GM13976 (cell line): ENCODE data around the gene GMEB2.

Experiments
- DNase-seq: peaks from one replicate; pipeline ENCODE4 v3.0.0; 2012; ENCODE audit warnings: low spot score
- CTCF ChIP-seq: IDR thresholded peaks from 2 replicates; pipeline ENCODE4 v1.5.1; 2012; ENCODE audit warnings: borderline replicate concordance, mild to moderate bottlenecking; ENCODE audit not compliant: insufficient read depth; ENCODE audit errors: extremely low read depth, missing control alignments, control extremely low read depth
- in situ Hi-C: fragments of 300-500 bp; cut with MboI; formaldehyde crosslinking; loops from one replicate; pipeline ENCODE4 v1.12.0; 2022; ENCODE audit warnings: low sequenced_read_pairs, mixed read lengths, inconsistent platforms; ENCODE audit not compliant: unreplicated experiment

GMEB2 gene

DNA sequence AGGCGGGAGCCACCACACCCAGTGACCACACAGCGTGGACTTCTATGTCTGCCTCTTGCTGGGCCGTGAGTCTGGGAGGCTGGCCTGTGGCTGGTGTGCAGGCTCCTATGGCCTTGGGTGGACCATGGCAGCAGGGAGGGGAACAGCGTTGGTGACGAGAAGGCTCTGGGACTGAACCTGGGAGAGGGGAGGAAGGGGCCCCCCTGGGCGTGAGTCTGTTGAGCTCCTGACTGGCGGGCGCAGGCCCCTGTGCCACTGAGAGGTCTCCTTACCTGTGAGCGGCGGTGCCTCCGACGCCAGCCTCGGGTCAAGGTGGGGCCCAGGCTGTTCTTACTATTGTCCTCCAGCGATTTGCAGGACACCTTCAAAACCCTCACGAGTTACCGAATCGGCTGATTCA is 40.1 kb downstream of the GMEB2 start:
- in situ Hi-C loops, result no loop called here
- TF ChIP-seq CTCF, result no peak
- no peak for DNase-seq

- DNase-seq, result no peak
- in situ Hi-C loops, result no loop called here
- TF ChIP-seq CTCF, result no peak
Observed at GRCh38 chr20:63585616-63586565, 41.0 kb downstream of the GMEB2 start.

DNA sequence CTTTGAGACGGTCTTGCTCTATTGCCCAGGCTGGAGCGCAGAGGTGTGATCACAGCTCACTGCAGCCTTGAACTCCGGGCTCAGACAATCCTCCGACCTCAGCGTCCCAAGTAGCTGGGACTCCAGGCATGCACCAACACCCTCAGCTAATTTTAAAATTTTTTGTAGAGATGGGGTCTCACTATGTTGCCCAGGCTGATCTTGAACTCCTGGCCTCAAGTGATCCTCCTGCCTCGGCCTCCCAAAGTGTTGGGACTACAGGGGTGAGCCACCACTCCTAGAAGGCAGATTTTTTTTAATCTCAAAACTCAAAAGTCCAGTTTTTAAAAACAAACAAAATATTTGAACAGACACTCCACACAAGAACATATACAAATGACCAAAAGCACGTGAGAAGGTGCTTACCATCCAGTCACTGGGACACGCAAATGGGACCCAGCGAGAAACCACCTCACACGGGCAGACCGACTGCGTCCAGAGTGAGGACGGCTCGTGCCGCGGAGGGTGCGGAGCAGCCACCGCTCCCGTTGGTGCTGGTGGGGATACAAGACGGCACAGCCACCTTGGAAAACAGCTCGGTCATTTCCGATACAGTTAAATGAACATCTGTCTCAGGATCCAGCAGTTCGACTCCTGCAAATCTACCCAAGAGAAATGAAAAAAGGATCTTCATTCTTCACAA is 44.4 kb downstream of the GMEB2 start:
- no peak for TF ChIP-seq CTCF
- in situ Hi-C loops, result no loop called here
- no peak for DNase-seq

GRCh38 chr20:63580796-63581461 is 46.0 kb downstream of the GMEB2 start:
- peak; percentile 85 for DNase-seq
- in situ Hi-C loops, result no loop called here
- peak; percentile 57 for TF ChIP-seq CTCF

GRCh38 chr20:63579017-63579694 is 47.7 kb downstream of the GMEB2 start:
- no peak for TF ChIP-seq CTCF
- no peak for DNase-seq
- in situ Hi-C loops, result no loop called here
